ENCODE measurements around the gene TSPAN19.

TSPAN19 gene

DNA sequence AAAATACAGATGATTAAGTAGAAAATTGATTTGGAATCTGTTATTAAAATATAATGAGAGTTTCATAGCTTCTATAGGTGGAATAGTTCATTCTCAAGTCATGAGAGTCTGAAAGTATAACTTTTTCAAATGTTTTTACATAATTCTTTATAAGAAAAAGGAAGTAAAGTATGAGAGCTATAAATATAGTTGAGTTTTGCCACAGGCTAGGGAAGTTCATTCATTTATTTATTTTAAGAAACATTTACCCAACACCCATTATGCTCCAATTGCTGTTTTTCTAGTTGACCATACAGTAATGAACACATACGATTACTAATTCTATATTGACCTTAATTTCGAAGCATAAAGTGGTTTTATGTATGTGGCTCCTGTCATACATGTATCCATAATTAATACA is 24.8 kb upstream of the TSPAN19 start:
- Histone ChIP-seq H3K4me3 (ENCODE audit: low read depth, low read length) (no peak overlapping the region), H3K9me3 (ENCODE audit: severe bottlenecking) (no peaks in the 10 kb centered on the region), H3K27ac (no peak overlapping the region), H3K36me3 (no peaks in the 10 kb centered on the region), H3K27me3 (ENCODE audit: insufficient read depth, low read depth, severe bottlenecking) (no peaks in the 10 kb centered on the region)
- DNase-seq, result no peak
- TF ChIP-seq, protein P1, sequence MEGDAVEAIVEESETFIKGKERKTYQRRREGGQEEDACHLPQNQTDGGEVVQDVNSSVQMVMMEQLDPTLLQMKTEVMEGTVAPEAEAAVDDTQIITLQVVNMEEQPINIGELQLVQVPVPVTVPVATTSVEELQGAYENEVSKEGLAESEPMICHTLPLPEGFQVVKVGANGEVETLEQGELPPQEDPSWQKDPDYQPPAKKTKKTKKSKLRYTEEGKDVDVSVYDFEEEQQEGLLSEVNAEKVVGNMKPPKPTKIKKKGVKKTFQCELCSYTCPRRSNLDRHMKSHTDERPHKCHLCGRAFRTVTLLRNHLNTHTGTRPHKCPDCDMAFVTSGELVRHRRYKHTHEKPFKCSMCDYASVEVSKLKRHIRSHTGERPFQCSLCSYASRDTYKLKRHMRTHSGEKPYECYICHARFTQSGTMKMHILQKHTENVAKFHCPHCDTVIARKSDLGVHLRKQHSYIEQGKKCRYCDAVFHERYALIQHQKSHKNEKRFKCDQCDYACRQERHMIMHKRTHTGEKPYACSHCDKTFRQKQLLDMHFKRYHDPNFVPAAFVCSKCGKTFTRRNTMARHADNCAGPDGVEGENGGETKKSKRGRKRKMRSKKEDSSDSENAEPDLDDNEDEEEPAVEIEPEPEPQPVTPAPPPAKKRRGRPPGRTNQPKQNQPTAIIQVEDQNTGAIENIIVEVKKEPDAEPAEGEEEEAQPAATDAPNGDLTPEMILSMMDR (IDR thresholded peaks at IDR 0.05; ENCODE audit: low read depth, low read length), result no peak

DNA sequence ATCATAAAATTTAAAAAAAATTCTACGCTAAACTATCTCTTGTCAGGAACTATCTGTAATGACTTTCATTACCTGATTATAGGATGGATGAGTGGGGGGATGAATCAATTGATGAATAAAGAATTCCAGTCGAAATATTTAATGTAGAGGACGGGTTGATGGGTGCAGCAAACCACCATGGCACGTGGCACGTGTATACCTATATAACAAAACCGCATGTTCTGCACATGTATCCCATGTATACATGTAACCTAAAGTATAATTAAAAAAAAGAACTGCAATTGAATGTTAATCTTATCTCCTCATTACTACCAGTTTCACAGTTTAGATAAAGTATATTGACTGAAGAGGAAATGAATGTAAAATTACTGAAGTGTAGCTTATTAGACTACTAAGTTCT is 23.5 kb upstream of the TSPAN19 start:
- H3K4me3 ChIP-seq (ENCODE audit: low read depth, low read length), result no peak overlapping the region

DNA sequence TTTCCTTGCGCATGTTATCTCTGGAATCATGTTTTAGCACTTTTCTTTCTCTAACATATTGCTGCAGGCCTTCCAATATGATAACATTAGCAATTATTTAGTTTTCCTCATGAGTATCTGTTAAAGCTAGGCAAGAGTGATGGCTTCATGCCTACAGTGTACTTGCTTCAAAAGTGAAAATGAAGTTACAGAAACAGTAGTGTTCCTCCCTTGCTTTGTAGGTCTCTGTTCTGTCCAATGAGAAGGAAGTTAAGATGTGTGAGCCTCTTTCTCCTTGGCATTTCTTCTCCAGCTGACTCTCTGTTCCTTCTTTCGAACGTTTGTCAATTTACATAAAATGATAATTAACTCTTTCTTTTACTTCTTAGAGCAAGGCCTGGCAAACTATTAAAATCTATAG is 22.3 kb upstream of the TSPAN19 start:
- no peaks in the 10 kb centered on the region for H3K36me3 ChIP-seq
- H3K27me3 ChIP-seq (ENCODE audit: insufficient read depth, low read depth, severe bottlenecking), result no peaks in the 10 kb centered on the region
- no peak overlapping the region for H3K4me3 ChIP-seq (ENCODE audit: low read depth, low read length)
- TF ChIP-seq, protein P1 (IDR thresholded peaks at IDR 0.05; ENCODE audit: low read depth, low read length), result no peak
- H3K9me3 ChIP-seq (ENCODE audit: severe bottlenecking), result no peaks in the 10 kb centered on the region
- H3K27ac ChIP-seq, result no peak overlapping the region
- DNase-seq, result no peak

More for the DNA sequence above, 23.5 kb upstream of the TSPAN19 start:
- Histone ChIP-seq H3K27ac (no peak overlapping the region), H3K9me3 (ENCODE audit: severe bottlenecking) (no peaks in the 10 kb centered on the region), H3K36me3 (no peaks in the 10 kb centered on the region), H3K27me3 (ENCODE audit: insufficient read depth, low read depth, severe bottlenecking) (no peaks in the 10 kb centered on the region)
- TF ChIP-seq, protein P1 (IDR thresholded peaks at IDR 0.05; ENCODE audit: low read depth, low read length), result no peak
- DNase-seq, result no peak

DNA sequence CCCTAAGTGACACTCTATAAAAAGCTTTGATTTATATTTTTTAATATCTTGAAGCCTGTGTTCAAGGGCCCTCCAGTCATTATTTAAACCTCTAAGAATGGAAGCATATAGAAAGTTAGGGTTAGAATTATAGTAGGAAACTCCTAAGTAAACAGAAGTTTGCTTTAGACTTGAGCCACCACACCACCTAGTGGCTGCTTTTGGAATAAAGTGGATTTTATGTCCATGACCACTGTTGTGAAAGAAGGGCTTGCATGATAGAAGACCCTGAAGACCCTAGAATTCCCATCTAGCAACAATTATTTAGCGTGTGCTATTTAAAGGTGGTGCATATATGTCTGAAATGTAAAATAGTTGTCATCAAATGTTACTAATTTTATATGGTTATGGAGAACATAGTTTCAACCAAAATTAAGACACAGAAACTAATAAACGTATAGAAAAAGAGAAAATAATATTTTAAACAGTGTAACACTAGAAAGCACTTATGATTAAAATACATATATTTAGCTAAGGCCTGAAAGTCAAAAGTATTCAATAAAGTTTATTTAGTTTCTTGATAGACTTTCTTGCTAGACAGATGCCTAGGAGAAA is 21.4 kb upstream of the TSPAN19 start:
- peak; percentile 41 for DNase-seq
- Histone ChIP-seq H3K9me3 (ENCODE audit: severe bottlenecking) (no peaks in the 10 kb centered on the region), H3K27me3 (ENCODE audit: insufficient read depth, low read depth, severe bottlenecking) (no peaks in the 10 kb centered on the region), H3K36me3 (no peaks in the 10 kb centered on the region), H3K27ac (no peak overlapping the region), H3K4me3 (ENCODE audit: low read depth, low read length) (no peak overlapping the region)
- TF ChIP-seq, protein P1 (IDR thresholded peaks at IDR 0.05; ENCODE audit: low read depth, low read length), result peak; percentile 66

DNA sequence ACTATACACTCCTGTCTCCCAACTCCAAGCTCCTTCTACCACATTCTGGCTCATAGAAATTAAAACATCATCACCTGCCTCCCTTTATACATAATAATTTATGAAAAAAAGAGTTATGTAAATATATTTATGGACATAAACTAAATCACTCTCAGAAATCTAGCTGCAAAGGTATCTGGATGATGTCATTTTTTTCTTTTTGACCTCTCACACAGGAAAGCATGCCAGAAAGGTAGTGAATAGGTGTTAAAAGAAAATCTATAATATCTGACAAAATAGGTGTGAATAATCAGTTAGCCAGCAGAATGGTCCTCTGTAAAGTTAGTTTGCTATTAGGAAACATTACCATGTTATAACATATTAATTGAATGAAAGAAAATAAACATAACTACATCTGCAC is 7.8 kb upstream of the TSPAN19 start:
- DNase-seq, result no peak
- no peaks in the 10 kb centered on the region for H3K36me3 ChIP-seq
- TF ChIP-seq, protein P1 (IDR thresholded peaks at IDR 0.05; ENCODE audit: low read depth, low read length), result no peak
- no peak overlapping the region for H3K27ac ChIP-seq
- H3K9me3 ChIP-seq (ENCODE audit: severe bottlenecking), result no peaks in the 10 kb centered on the region
- H3K4me3 ChIP-seq (ENCODE audit: low read depth, low read length), result no peak overlapping the region
- no peaks in the 10 kb centered on the region for H3K27me3 ChIP-seq (ENCODE audit: insufficient read depth, low read depth, severe bottlenecking)

DNA sequence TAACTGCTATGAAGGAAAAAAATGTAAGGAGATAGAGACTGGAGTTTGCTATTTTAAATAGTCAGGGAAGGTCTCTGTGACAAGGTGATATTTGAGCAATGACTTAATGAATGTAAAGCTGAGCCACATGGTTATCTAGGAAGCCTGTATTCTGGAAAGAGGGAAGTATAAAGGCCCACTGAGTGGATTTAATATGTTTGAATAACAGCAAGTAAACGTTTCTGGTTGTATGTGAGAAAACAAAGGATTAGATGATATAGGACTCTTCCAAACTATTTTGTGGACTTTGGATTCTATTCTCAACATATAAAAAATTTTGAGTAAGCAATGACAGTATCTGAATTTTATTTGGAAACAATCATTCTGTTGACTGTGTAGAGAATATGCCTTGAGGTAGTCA is 5.3 kb upstream of the TSPAN19 start:
- Histone ChIP-seq H3K27me3 (ENCODE audit: insufficient read depth, low read depth, severe bottlenecking) (no peaks in the 10 kb centered on the region), H3K27ac (no peak overlapping the region), H3K9me3 (ENCODE audit: severe bottlenecking) (no peaks in the 10 kb centered on the region), H3K4me3 (ENCODE audit: low read depth, low read length) (no peak overlapping the region), H3K36me3 (no peaks in the 10 kb centered on the region)
- TF ChIP-seq, protein P1 (IDR thresholded peaks at IDR 0.05; ENCODE audit: low read depth, low read length), result no peak
- DNase-seq, result no peak
